Inflammatory macrophage treated with lipopolysaccharide for 1 hour (primary cell): ENCODE measurements around the gene SNAP29.
"Not testable (repeated sequence)": the region's sequence is repeated elsewhere in the genome, so short reads cannot be mapped to it uniquely, and the experiment has no call there.

ENCODE experiments used
- DNase-seq, 2 donors: peaks; one replicate each; pipeline ENCODE4 v3.0.0-alpha.2; 2020 to 2022

SNAP29 gene

DNA sequence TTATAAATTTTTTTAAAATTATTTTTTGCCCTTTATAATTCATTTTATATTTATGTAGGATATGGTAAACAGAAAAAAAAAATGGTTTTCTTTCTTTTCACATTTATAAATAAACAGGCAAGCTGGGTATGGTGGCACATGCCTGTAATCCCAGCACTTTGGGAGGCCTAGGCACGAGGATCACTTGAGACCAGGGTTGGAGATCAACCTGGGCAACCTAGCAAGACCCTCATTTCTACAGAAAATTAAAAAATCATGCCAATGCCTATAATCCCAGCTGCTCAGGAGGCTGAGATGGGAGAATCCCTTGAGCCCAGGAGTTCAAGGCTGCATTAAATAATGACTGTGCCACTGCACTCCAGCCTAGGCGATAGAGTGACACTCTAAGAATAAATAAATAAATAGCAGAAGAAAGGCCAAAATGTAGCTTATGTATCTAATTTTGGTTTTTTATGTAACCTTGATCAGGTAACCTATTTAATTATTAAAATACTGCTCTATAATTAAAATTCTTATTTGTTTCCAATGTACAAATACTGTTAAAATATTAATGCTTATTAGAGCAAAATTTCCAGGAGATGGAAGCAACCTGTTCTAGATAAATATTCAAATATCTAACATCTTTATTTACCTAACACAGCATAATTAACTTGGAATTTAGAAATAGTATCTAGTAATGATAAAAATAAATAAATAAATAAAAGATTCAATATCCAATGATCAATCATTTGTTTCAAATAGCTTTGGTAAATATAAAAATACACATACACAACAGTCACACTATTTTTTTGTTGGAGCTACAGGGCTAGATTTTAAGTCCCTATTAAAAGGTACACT lies 21.6 kb upstream of the SNAP29 start:
- DNase-seq: no peak

DNA sequence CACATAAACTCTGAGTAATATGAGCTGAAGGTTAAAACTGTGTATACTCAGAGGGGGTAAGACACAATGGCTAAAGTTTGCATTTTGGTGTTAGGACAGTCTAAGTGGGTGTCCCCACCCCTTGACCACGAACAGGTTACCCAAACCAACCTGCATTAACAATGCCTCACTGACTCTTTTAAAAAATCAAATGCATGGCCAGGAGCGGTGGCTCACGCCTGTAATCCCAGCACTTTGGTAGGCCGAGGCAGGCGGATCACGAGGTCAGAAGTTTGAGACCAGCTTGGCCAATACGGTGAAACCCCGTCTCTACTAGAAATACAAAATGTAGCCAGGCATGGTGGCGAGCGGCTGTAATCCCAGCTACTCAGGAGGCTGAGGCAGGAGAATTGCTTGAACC lies 19.5 kb upstream of the SNAP29 start:
- not testable (repeated sequence) for DNase-seq

DNA sequence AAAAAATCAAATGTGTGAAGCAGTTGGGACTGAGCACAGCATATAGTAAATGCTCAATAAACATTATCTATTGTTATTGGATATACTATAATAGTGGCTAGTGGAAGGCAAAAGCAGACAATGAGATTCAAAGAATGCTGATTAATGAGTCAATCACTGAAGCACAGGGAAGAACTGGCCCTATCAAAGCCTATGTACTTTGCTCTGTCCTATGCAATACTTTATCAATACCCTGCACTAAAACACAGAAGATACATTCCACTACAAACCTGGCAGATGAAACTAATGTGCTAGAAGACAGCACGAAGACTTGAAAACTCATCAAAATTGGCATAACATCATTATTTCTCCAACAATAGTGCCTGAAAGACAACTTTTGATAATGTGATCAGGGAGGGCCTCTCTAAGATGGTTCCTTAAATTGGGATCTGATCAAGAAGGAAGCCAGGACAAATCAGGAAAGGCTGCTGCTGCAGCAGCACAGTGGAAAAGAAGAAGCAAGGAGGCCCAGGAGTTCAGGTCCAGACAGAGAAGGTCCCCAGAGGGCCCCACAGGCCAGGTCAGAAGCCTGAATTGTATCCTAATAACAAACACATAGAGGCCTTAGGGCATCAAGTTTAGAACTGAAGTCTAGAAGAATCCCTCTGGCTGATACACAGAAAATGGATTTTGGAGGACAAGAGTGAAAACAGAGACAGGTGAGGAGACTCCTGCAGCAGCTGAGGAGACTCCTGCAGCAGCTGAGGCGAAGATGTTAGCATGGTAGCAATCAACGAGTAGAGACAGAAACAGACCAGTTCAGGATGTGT lies 18.8 kb upstream of the SNAP29 start:
- no peak for DNase-seq

DNA sequence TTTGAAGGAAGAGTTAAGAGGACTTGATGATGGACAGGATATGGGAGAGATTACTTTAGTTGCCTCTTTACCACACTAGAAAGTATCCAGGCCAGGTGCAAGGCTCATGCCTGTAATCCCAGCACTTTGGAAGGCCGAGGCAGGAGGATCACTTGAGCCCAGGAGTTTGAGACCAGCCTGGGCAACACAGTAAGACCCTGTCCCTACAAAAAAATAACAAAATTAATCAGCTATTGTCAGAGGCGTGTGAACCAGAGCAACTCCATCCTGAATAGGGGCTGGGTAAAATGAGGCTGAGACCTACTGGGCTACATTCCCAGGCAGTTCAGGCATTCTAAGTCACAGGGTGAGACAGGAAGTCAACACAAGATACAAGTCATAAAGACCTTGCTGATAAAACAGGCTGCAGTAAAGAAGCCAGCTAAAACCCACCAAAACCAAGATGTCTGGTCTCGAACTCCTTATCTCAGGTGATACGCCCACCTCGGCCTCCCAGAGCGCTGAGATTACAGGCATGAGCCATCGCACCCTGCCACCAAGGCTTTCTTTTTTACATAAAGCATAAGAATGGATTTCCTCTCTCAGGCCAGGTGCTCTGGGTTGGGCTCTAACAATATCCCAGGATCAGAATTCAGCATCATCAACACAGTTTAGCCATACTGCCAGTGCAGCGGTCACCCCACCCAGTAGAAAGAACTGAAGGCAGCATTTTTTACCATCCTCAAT lies 18.0 kb upstream of the SNAP29 start:
- DNase-seq: no peak

DNA sequence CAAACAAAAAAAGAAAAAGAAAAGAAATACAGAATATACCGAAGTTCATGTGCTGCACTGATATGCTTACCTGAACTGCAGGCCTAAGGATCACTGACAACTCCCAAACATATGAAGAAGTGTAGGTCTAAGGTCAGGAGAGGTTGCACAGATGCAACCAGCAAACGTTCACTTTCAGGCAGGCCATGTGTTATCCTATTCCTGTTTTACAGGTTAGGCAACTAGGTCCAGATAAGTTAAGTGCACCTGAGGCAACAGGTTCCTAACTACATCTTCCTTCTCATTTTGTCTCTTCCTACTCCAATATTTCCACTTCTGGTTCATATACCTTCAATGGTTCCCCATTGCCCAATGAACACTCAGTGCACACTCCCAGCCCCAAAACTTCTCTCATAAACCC lies 15.3 kb upstream of the SNAP29 start:
- no peak for DNase-seq

DNA sequence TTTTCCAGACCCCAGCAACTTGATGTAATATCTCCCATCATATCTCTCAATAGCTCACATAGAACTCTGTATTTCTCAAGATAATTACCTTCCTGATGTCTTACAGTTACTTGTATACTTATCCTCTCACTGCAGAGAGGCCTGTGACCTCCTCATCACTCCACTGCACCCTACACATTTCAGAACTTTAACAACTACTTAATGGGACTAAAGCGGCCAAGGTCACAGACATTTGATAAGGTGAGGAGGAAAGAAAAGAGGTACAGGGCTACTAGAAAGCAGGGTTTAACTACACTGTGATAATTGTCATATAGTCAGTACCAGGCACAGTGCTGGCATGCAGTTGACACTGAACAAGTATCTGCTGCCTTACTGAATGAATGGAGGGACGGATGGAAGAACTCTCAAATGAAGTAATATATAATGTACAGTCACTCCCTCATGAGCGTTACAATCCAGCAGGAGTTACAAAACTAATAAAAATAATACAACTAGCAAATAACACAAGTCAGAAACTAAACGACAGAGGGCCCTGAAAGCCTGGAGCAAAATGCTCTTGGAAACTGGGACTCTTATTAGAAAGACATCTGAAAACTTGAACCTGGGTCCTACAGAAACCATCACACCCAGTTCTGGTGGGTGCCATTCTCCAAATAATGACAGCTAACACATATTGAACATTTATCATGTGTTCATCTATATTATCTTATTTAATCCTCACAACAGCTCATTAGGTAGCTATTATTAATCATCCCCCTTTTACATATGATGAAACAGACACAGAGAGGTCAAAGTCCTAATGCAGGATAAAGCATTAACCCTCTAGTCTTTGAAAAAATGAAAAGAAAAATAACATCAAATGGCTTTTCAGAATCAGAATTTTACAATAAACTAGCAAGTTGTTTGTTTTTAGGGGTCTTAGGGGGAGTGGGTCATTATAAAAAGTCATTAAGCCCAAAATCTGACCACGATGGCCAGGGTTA lies 14.5 kb upstream of the SNAP29 start:
- no peak for DNase-seq

DNA sequence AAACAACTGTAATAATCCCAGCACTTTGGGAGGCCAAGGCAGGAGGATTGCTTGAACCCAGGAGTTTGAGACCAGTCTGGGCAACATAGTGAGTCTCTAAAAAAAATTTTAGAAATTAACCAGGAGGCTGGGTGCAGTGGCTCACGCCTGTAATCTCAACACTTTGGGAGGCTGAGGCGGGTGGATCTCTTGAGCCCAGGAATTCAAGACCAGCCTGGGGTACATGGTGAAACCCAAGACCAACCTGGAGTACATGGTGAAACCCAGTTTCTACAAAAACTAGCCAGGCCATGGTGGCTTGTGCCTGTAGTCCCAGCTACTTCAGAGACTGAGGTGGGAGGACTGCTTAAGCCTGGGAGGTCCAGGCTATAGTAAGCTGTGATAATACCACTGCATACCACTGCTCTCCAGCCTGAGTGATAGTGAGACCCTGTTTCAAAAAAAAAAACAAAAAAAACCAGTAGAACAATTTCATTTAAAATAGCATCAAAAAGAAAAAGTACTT lies 11.4 kb upstream of the SNAP29 start:
- DNase-seq: no peak

DNA sequence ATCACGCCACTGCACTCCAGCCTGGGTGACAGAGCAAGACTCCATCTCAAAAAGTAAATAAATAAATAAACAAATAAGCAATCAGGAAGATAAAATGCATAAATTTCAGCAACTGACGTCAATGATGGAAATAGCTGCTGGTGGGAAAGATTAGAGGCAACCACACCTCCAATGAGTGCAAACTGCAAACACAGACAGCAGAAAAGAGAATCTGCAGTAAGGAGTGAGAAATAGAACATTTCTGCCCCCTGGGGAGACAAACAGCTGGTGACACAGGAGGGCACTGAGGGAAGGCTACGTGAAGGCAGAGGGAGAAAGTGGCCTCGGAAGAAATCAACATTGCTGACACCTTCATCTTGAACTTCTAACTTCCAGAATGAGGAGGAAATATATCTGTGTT lies 6.7 kb upstream of the SNAP29 start:
- DNase-seq: no peak

DNA sequence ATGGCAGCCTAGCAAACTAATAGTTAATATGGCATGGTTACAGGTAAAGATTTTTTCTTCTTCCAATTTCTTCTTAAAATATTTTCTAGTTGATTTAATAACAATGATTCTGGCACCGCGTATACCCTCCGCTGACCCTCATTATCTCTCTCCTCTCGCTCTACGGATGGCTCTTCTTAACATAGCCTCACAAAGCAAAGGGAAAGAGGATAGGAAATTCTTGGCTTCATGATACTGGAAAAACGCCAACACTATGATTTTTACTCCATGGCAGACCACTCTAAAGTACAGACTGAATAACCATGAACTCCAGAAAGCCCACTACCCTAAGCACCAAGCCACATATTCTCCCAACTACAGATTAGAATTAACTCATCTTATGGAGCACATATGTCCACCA lies 6.3 kb upstream of the SNAP29 start:
- DNase-seq: no peak

DNA sequence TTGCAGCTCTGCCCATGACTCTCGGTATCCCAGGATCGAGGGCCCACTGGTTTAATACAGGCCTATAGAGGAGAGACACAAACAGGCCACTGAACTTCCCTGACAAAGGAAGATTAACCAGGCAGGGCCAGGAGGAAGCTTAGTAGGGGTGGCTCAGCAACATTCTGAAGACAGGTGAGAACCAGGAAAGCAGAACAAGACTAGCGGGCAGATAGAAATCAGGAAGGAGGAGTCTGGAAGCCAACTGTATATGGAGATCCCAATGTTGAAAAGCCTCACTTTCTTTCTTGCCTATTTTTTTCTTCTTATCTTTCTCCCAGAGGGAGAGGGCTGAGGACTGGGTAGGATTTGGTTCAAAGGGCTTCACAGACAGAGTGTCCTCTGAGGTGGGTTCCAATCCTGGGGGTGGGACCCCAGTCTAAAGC lies 5.6 kb upstream of the SNAP29 start:
- no peak for DNase-seq

DNA sequence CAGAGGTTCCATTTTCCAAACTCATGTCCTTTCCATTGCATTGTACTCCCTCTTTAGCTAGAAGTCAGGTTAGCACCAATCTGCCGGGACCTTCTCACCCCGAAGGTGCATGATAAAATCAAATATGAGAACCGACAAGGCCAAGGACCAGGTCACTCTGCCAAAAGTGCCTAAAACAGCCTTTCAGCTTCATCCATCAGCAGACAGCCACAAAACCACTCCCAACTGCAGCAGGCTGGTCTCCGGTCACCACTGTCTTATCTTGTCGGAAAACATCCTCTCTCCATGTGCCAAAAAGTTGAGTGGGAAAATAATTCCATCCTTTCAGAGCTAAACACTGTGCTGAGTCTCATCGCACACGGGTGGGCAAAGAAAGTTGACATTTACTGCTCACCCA lies 1.6 kb upstream of the SNAP29 start:
- DNase-seq: no peak

DNA sequence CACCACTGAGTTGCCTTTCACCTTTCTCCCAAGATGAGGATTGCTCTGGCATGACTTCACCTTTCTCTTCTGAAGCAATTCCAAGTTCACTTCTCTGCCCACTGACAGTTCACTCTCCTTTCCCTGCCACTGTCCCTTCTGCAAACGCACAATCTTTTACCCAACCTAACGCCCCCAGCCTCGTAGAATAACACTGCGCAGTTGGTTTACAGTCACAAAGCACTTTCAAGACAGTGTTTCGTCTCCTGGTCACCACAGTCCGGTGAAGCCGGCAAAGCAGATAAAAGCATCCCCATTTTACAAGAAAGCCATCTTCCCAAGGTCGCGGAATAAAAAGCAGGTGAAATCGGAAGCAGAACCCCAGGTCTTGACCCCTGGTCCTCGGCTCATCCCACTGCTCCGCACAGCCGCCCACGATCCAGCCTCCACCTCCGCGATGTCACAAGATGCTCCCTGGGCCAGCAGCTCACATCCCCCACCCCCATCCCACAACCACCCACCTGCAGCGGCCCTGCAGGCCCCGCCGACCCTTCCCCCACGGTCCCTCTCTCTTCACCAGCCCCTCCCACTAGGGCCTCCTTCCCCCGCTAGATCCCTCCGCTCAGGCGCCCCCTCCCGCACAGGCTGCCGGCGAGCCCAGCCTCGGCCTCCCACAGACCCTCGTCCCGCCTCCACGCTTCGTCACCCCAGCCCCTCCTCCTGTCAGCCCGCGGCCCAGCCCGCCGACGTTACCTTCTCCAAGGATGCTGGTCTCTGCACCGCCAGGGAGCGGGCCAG lies 781 bp upstream of the SNAP29 start:
- DNase-seq: peak; percentile 47 to 59

DNA sequence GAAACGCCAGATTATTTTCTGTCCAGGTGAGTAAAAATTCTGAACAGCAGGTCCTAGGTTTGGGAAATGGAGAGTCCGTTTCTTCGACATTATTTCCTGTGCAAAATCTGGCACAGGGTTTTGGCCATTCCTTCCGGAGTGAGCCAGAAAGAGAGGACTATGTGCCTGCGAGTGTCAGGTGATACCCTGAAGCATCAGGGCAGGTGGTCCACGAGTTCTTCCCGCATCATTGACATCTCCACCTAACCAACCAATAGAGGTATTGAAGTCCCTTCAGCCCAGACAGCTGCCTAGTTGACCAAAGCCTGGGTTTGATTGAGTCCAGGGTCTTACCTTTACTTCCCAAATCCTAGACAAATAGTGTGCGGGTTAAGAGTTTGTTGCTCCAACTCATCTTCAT lies 808 bp downstream of the SNAP29 start:
- DNase-seq: no peak

DNA sequence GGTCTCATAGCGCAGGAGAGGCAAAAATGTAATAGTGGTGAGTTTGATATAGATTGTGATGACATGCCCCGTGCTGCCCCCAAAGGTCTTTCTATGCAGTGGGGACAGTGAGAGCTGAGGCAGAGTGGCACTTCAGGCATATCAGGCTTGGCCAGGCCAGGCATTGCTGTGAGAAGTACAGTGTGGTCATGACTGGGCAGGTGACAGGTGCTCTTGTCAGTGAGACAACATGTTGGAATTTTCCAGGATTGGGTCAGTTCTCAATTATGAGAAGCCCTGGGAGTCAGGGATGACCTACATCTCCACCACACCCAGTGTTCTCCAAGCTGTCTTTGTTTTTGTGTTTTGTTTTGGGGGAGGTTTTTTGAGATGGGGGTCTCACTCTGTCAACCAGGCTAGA lies 3.7 kb downstream of the SNAP29 start:
- no peak for DNase-seq

DNA sequence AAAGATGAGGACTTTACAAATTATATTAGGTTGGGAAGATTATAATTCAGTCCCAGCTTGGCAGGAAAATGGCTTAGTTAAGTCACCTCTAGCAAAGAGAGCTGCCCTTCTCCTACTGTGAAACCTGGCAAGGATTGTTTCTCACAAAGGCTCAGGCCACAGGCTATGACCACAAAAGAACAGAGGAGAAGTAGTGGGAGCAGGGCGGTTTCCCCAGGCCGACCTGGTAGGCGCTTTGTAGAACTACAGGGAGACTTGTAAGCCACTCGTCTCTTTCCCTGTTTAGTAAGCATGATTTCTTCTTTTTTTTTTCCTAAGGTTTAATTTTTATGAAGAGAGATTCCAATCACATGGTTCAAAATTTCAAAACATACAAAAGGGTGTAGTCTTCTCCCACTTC lies 4.6 kb downstream of the SNAP29 start:
- DNase-seq: peak; percentile 44 to 61

DNA sequence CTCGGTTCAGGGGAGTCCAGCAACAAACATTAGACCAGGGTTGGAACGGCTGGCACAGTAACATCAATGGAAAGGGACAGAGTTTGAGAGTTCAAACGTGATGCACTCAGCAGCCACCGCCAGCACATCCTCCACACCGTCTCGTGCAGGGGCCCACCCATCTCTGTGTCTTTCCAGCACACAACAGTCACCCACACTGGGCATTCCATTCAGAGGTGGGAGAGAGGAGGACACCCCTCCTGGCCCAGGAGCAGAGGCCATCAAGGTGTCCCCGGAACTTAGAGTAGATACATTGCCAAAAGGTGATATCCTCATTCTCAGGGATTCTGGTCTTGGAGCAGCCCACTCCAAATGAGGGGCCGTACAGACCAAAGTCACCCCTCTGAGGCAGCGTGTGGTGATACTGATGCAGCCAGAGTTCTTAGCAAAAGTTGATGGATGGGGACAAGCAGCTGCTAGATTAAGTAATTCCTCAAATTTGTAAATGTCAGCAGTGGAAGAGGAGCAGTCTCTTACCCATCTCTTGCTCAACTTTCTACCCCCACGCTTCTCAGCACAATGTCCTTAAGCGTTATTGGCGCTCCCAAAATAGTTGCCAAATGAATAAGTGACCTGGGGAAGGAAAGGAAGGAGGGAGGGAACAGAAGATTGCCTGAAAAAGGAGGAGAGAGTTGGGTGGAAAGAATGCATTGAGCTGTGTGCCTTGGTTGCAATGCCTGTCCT lies 5.5 kb downstream of the SNAP29 start:
- DNase-seq: peak; percentile 59 to 72

DNA sequence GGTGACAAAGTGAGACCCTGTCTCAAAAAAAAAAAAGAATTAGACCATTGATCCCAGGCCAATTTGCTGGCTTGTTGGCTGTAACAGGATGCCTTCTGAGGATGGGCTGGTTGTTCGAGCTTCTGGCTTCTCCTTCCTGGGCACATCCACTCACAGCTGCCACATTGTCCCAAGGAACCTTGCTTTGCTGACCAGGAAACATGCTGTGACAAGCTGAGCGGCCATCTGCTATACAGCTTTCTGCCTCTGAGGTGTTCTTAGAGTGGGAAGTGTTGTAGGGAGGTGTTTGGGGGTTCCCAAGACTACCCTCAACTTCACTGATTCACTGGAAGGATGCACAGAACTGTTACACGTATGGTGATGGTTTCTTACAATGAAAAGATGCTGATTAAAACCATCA lies 6.5 kb downstream of the SNAP29 start:
- no peak for DNase-seq

DNA sequence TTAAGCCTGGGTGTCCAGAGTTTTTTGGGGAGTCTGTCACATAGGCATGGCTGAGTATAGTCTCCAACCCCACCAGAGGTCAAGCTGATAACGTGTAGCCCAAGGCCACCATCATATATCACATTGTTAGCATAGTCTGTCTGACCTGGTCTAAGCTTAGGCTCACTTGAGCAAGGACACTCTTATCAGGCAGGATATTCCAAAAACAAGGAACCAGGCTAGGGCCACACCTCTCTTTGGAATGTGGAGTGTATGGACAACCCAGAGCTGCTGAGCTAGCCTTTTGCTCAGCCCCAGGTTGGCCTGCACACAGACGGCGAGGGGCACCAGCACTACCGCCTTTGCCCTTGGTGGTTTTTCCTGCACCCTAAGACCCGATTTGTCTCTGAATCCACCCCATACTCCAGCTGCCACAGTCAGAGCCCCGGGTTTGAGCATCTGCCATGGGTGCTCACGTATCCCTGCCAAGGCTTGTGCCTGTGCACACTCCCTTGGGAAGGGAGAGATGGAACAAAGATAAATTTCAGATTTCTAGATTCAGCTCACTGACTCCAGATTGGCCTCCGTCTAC lies 7.2 kb downstream of the SNAP29 start:
- no peak for DNase-seq

DNA sequence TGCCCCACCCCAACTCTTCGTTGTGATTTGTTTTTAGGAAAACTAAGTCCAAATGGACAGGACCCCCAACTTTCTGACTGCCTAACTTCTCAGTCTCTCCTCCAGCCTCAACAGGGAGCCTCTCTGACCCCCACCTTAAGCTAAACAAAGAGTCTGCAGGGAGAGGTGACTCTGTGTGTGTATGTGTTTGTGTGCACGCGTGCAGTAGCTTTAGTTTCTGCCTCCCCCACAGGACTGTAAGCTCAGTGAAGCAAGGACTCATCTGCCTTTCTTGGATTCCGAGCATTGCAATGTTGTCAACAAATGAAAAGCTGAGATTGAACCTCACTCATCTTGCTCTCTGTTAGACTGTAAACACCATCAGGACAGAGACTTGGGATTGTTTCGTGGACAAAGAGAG lies 7.9 kb downstream of the SNAP29 start:
- DNase-seq: no peak
